Activated CD8-positive, alpha-beta T cell treated with anti-CD3 and anti-CD28 coated beads for 36 hours (primary cell): ENCODE data around the gene RSF1. TPM values are rescaled to one million over a fixed set of nuclear protein-coding genes. Genes with fewer than 3 reads are reported as not detected.
"Not testable (repeated sequence)": the region's sequence is repeated elsewhere in the genome, so short reads cannot be mapped to it uniquely, and the experiment has no call there.

Experiments
- ATAC-seq: fragments of 200-7000 bp; cut with Tn5 transposase; one replicate; pipeline ENCODE4 v1.10.0; 2021; ENCODE audit warnings: mild to moderate bottlenecking, moderate library complexity
- CTCF ChIA-PET: fragments of 350-600 bp; sonication (Branson Sonifier 250); formaldehyde crosslinking; loops from one replicate; lab custom pipeline; 2021; ENCODE audit warnings: antibody characterized with exemption; lab: Charles Lee
- POLR2A ChIA-PET: fragments of 350-600 bp; sonication (Branson Sonifier 250); formaldehyde crosslinking; loops from one replicate; lab custom pipeline; 2021; ENCODE audit warnings: antibody characterized with exemption; lab: Charles Lee
- DNase-seq: peaks from one replicate; pipeline ENCODE4 v3.0.0-alpha.2; 2020
- H3K27ac Mint-ChIP-seq: one replicate; pipeline ENCODE4 v1.8.0; 2021; ENCODE audit warnings: mild to moderate bottlenecking, mixed read lengths
- H3K27me3 Mint-ChIP-seq: one replicate; pipeline ENCODE4 v1.8.0; 2021; ENCODE audit warnings: mixed read lengths
- H3K36me3 Mint-ChIP-seq: one replicate; pipeline ENCODE4 v1.8.0; 2021; ENCODE audit warnings: low read depth, mixed read lengths
- H3K4me1 Mint-ChIP-seq: one replicate; pipeline ENCODE4 v1.8.0; 2021; ENCODE audit warnings: low read depth, mixed read lengths
- H3K4me3 Mint-ChIP-seq: one replicate; pipeline ENCODE4 v1.8.0; 2021; ENCODE audit warnings: mild to moderate bottlenecking, moderate library complexity, mixed read lengths
- H3K9me3 Mint-ChIP-seq: one replicate; pipeline ENCODE4 v1.8.0; 2021; ENCODE audit warnings: mixed read lengths
- intact Hi-C: fragments of 100-400 bp; cut with micrococcal nuclease; formaldehyde crosslinking; loops from one replicate; pipeline ENCODE4 v1.10.0; 2022
- total RNA-seq, 2 experiments: library from RNA; stranded (reverse); gene quantifications; one replicate each; pipeline ENCODE4 v1.2.3, GENCODE V29; 2021
- TF ChIP-seq, protein P1 (sequence below): fragments of 200-600 bp; IDR thresholded peaks from one replicate; pipeline ENCODE4 v1.8.0; 2022; ENCODE audit warnings: antibody characterized with exemption, mild to moderate bottlenecking

RSF1 gene, protein sequence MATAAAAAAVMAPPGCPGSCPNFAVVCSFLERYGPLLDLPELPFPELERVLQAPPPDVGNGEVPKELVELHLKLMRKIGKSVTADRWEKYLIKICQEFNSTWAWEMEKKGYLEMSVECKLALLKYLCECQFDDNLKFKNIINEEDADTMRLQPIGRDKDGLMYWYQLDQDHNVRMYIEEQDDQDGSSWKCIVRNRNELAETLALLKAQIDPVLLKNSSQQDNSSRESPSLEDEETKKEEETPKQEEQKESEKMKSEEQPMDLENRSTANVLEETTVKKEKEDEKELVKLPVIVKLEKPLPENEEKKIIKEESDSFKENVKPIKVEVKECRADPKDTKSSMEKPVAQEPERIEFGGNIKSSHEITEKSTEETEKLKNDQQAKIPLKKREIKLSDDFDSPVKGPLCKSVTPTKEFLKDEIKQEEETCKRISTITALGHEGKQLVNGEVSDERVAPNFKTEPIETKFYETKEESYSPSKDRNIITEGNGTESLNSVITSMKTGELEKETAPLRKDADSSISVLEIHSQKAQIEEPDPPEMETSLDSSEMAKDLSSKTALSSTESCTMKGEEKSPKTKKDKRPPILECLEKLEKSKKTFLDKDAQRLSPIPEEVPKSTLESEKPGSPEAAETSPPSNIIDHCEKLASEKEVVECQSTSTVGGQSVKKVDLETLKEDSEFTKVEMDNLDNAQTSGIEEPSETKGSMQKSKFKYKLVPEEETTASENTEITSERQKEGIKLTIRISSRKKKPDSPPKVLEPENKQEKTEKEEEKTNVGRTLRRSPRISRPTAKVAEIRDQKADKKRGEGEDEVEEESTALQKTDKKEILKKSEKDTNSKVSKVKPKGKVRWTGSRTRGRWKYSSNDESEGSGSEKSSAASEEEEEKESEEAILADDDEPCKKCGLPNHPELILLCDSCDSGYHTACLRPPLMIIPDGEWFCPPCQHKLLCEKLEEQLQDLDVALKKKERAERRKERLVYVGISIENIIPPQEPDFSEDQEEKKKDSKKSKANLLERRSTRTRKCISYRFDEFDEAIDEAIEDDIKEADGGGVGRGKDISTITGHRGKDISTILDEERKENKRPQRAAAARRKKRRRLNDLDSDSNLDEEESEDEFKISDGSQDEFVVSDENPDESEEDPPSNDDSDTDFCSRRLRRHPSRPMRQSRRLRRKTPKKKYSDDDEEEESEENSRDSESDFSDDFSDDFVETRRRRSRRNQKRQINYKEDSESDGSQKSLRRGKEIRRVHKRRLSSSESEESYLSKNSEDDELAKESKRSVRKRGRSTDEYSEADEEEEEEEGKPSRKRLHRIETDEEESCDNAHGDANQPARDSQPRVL (N-terminal part only)
- 10 to 100 TPM; 45.4 to 47.7 TPM for total RNA-seq

DNA sequence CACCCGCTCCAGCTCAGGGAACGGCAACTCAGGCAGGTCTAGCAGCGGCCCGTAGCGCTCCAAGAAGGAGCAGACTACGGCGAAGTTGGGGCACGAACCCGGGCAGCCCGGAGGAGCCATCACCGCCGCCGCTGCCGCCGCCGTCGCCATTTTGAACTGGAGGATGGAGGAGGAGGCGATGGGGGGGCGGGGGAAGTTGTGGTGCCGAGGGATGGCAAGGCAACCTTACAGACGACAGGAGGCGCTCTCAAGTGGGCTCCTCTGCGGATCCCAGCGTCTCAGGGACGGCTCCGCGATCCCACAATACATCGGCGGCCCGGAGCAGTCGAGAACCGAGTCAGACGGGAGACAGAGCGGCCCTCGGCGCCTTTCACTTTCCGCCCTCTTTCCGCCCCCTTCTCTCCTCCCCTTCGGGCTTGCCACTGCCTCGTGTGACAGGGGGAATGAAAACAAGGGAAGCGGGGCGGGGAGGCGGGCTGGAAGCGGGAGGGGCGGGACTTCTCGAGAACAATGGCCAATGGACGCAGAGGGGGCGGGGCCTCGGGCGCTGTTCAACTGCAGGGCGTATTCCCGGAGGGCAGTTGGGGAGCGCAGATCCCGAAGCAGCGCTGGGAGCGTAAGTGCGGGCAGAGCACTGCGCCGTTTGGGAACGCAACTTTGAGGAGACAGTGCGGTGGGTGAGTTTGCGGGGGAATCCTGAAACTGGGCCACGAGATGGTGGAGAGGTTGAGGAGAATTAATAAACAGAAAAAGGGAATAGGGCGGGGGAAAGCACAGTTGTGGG lies at the start of gene RSF1, which contains the start of gene AAMDC:
RSF1 (minus strand) TSS at position 158 of the 784 bp plus-strand sequence; CDS start at position 150, 8 bp downstream.
AAMDC (plus strand) TSS at position 580 of the 784 bp plus-strand sequence. CDS start 21,353 bp downstream, outside the sequence.
- peak; percentile 85 for ATAC-seq
- CTCF ChIA-PET, result interaction anchor here (1.0 kb wide), 1 partner anchor 197 kb away, joined by 3 read pairs; no protein-coding TSS in a partner anchor
- H3K4me3 Mint-ChIP-seq, result peak within 1 kb of the TSS; percentile 96
- no peaks in the 10 kb centered on the region for H3K36me3 Mint-ChIP-seq
- intact Hi-C loops, result no loop called here
- H3K4me1 Mint-ChIP-seq, result peaks cover 28% of the 10 kb centered on the region
- POLR2A ChIA-PET, result interaction anchor here (0.5 to 2.0 kb wide), 7 partner anchors 16 to 941 kb away, joined by 3 to 9 read pairs (median 3); partner anchors contain the start of gene INTS4
- DNase-seq, result peak; percentile 98
- TF ChIP-seq, protein P1, sequence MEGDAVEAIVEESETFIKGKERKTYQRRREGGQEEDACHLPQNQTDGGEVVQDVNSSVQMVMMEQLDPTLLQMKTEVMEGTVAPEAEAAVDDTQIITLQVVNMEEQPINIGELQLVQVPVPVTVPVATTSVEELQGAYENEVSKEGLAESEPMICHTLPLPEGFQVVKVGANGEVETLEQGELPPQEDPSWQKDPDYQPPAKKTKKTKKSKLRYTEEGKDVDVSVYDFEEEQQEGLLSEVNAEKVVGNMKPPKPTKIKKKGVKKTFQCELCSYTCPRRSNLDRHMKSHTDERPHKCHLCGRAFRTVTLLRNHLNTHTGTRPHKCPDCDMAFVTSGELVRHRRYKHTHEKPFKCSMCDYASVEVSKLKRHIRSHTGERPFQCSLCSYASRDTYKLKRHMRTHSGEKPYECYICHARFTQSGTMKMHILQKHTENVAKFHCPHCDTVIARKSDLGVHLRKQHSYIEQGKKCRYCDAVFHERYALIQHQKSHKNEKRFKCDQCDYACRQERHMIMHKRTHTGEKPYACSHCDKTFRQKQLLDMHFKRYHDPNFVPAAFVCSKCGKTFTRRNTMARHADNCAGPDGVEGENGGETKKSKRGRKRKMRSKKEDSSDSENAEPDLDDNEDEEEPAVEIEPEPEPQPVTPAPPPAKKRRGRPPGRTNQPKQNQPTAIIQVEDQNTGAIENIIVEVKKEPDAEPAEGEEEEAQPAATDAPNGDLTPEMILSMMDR, result peak; percentile 64
- no peaks in the 10 kb centered on the region for H3K27me3 Mint-ChIP-seq
- H3K9me3 Mint-ChIP-seq, result no peaks in the 10 kb centered on the region
- peak within 1 kb of the TSS; percentile 98 for H3K27ac Mint-ChIP-seq

DNA sequence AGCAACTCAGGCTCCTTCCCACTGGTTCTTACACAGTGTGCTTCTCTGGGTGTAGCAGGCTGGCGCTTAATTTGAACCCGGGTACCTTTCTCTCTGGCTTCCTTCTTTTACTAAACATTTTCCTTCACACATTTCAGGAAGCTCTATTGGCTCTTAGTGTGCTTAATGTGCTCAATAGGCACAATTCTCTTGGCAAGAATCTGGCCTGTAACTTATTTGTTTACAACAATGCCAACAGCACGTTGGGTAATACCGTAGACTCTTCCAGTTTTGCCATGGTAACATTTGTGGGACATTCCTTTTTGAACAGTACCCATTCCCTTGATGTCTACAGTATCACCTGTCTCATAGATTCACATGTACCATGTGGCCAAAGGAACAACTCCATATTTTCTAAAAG lies 48.2 kb upstream of the RSF1 start:
- ATAC-seq, result no peak
- ChIA-PET CTCF (no interaction called here), POLR2A (no interaction called here)
- H3K4me1 Mint-ChIP-seq, result no peaks in the 10 kb centered on the region
- intact Hi-C loops, result no loop called here
- H3K36me3 Mint-ChIP-seq, result peaks cover 9% of the 10 kb centered on the region
- TF ChIP-seq, protein P1, result no peak
- no peaks in the 10 kb centered on the region for H3K27me3 Mint-ChIP-seq
- H3K4me3 Mint-ChIP-seq, result no peak overlapping the region
- no peak overlapping the region for H3K27ac Mint-ChIP-seq
- no peaks in the 10 kb centered on the region for H3K9me3 Mint-ChIP-seq
- DNase-seq, result no peak

DNA sequence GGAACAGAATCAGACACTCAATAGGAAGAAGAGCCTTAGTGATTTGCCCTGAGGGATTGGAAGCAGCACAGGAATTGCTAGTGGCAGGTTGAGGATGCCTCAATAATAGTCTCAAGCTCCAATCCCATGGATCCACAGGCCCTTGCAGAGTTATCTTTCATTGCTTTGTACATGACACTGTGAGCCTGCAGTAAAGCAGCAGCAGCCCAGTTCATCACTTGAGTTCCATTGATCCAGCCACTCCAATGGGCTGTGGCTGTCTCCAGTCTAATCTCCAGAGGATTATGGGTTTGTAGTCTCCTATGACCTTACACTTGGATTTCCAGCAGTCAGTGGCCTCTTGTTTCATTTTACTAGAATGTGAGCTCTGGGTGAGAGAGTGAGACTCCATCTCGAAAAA lies 45.8 kb upstream of the RSF1 start:
- POLR2A ChIA-PET, result interaction anchor here (0.6 kb wide), 1 partner anchor 15 kb away, joined by 3 read pairs; no protein-coding TSS in a partner anchor
- CTCF ChIA-PET, result interaction anchor here (0.6 kb wide), 1 partner anchor 10 kb away, joined by 3 read pairs; no protein-coding TSS in a partner anchor
- peaks cover 3% of the 10 kb centered on the region for H3K36me3 Mint-ChIP-seq

DNA sequence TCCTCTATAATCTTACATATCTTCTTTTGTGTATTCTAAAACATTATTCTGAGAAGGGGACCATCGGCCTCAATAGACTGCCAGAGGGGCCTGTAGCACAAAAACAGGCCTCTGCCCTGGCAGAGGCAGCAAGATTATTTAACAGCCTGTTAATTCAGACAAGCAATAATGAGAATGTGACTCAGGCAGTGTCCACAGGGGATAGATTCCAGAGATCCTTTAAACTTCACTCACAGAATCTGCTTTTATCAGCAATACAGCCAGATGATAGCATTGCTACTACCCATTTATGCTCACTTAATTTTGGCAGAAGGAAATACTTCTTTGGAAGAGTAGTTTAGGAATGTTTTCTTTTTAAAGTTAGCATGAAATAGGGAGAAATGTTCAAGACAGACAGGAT lies 45.3 kb upstream of the RSF1 start:
- Mint-ChIP-seq H3K27ac (no peak overlapping the region), H3K4me1 (no peaks in the 10 kb centered on the region), H3K9me3 (no peaks in the 10 kb centered on the region), H3K27me3 (no peaks in the 10 kb centered on the region), H3K36me3 (peaks cover 2% of the 10 kb centered on the region), H3K4me3 (no peak overlapping the region)
- ChIA-PET POLR2A (no interaction called here), CTCF (no interaction called here)
- ATAC-seq (no peak), DNase-seq (no peak)
- TF ChIP-seq, protein P1, result no peak
- intact Hi-C loops, result no loop called here

More for the DNA sequence above, 45.8 kb upstream of the RSF1 start:
- H3K4me3 Mint-ChIP-seq, result no peak overlapping the region
- ATAC-seq (no peak), DNase-seq (no peak)
- no peak overlapping the region for H3K27ac Mint-ChIP-seq
- H3K9me3 Mint-ChIP-seq, result no peaks in the 10 kb centered on the region
- no peaks in the 10 kb centered on the region for H3K4me1 Mint-ChIP-seq
- intact Hi-C loops, result no loop called here
- TF ChIP-seq, protein P1, result no peak
- no peaks in the 10 kb centered on the region for H3K27me3 Mint-ChIP-seq

DNA sequence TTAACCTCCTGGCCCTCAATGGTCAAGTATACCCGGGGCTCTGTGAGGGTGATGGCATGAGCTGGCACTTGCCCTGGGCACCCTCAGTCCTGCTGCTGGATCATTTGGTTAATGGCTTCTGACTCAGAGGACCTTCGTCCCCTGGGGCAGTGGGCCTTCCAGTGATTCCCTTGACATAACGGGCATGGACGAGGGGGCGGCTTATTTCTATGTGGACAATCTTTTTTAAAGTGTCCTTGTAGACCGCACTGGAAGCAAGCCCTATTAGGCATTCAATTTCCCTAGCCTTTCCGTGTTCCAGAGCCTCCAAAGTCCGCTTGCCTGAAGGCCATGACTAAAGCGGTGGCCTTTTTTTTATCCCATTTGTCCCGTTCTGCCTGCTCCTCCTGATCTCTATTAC lies 40.9 kb upstream of the RSF1 start:
- H3K36me3 Mint-ChIP-seq, H3K4me1 Mint-ChIP-seq, H3K4me3 Mint-ChIP-seq, POLR2A ChIA-PET, DNase-seq, H3K9me3 Mint-ChIP-seq, H3K27me3 Mint-ChIP-seq, ATAC-seq, H3K27ac Mint-ChIP-seq, CTCF ChIA-PET, intact Hi-C loops: not testable (repeated sequence)

DNA sequence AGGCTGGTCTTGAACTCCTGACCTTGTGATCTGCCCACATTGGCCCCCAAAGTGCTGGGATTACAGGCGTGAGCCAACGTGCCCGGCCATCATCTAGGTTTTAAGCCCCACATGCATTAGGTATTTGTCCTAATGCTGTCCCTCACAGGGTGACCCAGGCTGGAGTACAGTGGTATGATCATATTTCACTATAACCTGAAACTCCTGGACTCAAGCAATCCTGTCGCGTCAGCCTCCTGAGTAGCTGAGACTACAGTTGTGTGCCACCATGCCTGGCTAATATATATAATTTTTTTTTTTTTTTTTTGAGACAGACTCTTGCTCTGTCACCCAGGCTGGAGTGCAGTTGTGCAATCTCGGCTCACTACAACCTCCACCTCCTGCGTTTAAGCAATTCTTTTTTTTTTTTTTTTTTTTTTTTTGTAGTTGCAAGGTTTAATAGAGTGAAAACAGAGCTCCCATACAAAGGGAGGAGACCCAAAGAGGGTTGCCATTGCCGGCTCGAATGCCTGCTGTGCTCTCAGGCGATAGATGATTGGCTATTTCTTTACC lies 37.5 kb upstream of the RSF1 start:
- H3K27ac Mint-ChIP-seq, H3K27me3 Mint-ChIP-seq, ATAC-seq, CTCF ChIA-PET, H3K4me1 Mint-ChIP-seq, DNase-seq, POLR2A ChIA-PET, intact Hi-C loops, H3K4me3 Mint-ChIP-seq: not testable (repeated sequence)
- H3K9me3 Mint-ChIP-seq, result peaks cover 12% of the 10 kb centered on the region
- H3K36me3 Mint-ChIP-seq, result peaks cover 28% of the 10 kb centered on the region
